GM19099 (cell line): Measurements from ENCODE around the gene DNMT3B.

ENCODE experiments used
- POLR2A ChIP-seq: IDR thresholded peaks from 3 replicates; pipeline ENCODE4 v1.6.1; 2011; ENCODE audit warnings: low read depth; ENCODE audit not compliant: insufficient read length; ENCODE audit errors: extremely low read depth

Gene DNMT3B

GRCh38 chr20:32780749-32781655, 18.8 kb downstream of the DNMT3B start:
- no peak for TF ChIP-seq POLR2A

- no peak for TF ChIP-seq POLR2A
Measured at GRCh38 chr20:32784369-32785080, 22.3 kb downstream of the DNMT3B start.

DNA sequence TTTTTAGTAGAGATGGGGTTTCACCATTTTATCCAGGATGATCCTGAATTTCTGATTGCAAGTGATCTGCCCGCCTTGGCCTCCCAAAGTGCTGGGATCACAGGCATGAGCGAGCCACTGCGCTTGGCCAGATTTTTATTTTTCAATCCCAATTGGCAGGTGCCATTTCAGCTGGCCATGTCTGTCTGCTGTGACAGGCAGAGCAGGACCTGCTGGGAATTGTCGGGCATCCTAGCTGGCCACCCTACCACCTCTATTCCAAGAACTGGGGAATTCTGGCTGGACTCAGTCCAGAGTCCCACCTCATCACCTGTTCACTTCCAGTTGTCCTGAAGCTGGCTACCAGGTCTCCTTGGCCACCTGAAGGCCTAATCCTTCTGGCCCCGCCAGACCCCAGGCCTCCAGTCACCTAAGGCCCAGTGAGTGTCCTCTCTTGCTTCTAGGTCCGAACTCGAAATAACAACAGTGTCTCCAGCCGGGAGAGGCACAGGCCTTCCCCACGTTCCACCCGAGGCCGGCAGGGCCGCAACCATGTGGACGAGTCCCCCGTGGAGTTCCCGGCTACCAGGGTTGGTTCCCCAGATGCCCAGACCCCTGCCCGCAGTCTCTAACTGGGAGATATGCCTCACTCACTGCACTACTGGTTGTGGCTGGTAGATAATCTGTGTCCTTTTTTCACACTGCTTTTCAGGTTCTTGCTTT, 24.0 kb downstream of the DNMT3B start:
- TF ChIP-seq POLR2A, result no peak

DNA sequence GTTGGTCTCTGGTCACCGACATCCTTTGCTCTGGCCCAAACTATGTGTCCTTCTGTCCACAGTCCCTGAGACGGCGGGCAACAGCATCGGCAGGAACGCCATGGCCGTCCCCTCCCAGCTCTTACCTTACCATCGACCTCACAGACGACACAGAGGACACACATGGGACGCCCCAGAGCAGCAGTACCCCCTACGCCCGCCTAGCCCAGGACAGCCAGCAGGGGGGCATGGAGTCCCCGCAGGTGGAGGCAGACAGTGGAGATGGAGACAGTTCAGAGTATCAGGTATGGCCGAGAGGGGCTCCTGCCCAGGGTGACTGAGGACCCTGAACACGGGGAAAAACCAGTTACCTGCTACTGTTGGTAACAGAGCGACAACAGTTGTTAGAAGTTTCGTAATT, 25.0 kb downstream of the DNMT3B start:
- TF ChIP-seq POLR2A, result no peak

DNA sequence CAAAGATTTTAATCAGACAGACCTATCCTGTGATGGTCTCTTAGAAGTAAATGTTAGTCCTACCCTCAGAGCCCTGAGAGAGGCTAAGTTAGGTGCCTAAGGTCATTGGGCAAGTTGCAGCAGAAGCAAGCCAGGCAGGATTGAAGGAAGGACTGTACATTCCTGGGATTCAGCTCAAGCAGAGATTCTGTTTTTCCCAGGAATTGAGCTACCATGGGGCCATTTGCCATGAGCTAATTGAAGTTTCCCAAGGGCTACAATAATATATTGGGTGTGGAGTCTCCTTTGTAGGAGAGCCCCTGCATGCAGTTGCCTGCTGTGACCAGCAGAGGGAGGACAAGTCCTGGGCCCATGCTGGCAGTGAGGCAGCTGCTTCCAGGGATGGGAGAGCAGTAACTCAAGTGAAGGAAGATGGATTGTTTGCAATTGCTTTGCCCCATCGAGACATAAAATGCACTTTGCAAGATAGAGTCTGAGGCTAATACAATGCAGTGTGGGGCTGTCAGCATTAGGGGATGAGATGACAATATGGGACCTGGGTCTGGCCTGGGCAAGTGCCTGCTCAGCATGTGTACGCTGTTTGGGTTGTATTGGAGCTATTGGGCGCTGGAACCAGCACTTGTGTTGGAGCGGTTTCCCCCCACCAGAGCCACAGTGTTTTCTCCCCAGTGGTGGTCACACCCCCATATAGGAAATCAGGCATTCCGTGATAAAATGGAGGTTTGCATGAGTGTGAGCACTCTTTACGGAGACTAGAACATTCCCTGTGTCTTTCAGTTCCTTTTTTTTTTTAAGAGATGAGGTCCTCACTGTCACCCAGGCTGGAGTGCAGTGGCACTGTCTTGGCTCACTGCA, 27.9 kb downstream of the DNMT3B start:
- no peak for TF ChIP-seq POLR2A

- TF ChIP-seq POLR2A, result no peak
Measured at GRCh38 chr20:32790751-32791057, 28.5 kb downstream of the DNMT3B start.

GRCh38 chr20:32792316-32792715, 30.1 kb downstream of the DNMT3B start:
- peak; percentile 32 for TF ChIP-seq POLR2A

DNA sequence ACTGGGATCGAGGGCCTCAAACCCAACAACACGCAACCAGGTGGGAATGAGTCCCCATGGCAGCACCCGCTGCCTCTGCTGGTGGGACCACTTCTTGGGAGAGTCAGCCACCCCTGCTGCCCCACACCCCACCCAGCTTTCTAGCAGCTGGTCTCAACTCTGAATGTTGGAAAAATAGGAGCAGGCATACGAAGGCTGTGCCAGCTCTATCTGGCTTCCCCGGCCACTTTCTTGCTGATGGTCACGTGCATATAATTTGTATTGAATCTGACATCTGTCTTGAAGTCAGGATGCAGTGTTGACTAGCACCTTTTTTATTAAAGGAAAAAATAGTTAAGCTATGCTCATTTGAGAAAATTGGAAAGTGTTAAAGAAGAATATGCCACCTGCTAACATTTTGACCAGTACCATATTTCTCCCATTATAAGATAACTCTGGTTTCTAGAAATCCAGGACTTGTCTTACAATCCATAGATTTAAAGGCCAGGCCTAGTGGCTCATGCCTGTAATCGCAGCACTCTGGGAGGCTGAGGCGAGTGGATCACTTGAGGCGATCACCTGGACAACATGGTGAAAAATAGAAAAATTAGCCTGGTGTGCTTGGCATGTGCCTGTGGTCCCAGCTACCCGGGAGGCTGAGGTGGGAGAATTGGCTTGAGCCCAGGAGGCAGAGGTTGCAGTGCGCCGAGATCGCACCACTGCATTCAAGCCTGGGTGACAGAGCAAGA, 30.7 kb downstream of the DNMT3B start:
- no peak for TF ChIP-seq POLR2A

GRCh38 chr20:32796383-32796948, 34.3 kb downstream of the DNMT3B start:
- TF ChIP-seq POLR2A, result no peak

DNA sequence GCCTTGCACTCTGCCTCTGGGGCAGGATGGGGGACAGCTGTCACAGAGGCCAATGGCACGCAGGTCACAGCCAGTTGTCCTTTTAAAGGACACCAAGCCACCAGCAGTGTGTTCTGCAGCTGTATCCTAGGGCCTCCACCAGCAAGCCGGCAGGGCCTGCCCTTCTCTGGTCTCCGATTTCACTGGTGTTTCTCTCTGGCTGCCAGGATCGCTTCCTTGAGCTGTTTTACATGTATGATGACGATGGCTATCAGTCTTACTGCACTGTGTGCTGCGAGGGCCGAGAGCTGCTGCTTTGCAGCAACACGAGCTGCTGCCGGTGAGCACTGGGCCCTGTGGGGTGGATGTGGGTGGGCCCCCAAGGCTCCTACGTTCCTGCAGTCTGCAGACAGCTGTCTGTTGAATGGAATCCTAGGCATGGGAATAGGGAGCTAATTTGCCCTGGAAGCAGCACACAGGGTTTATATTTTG, 34.8 kb downstream of the DNMT3B start:
- no peak for TF ChIP-seq POLR2A

DNA sequence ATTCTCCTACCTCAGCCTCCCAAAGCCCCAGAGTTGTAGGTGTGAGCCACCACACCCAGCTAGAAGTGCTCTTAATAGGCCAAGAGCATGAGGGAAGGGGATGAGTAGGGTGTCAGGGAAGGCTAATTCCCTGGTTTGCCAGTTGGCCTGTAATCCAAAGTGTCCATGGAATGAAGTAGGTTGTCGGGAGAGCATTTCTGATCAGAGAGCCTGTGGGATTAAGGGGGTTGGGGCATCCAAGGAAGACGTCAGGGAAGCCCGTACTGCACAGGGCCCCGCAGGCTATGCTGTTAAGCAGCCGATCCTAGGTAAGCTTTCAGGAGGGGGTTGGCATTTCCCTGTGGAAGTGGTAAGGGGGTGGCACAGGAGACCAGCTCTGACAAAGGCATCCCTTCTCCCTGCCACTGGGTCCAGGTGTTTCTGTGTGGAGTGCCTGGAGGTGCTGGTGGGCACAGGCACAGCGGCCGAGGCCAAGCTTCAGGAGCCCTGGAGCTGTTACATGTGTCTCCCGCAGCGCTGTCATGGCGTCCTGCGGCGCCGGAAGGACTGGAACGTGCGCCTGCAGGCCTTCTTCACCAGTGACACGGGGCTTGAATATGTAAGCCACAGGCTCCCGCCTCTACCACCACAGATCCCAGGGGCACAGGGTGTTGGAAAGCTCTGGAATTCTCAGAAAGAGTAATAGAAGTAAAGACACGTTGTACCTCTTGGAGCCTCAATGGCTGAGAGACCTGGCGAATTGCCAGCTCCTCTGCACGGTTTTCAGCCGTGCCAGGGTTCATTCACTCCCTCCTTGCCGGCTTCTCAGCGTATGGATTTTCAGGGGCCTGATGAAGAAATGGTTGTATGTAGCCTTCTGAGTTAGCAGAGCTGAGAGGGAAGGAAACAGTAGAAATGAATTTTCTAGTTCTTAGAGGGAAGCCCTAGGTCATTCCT, 36.1 kb downstream of the DNMT3B start:
- TF ChIP-seq POLR2A, result no peak

DNA sequence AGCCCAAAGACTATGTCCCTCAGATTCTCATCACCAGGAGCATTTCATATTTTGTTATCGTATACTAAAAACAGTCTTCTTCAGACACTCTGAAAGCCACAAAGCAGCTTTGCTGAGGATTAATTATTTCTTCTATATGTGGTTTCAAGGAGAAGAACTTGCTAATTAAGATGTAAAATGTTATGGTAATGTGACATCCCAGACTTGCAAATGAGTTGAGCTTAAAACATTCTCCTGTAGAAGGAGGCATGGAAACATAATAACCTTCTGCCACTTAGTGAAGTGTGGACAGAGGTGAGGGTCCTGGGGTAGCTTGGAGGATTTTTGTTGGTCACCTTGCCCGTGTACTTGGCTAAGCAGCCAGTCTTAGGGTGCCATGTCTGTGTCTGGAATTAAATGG, 40.9 kb downstream of the DNMT3B start:
- TF ChIP-seq POLR2A, result no peak
